ENCODE results near the gene LIN7C. TPM values are rescaled to one million over a fixed set of nuclear protein-coding genes. Genes with fewer than 3 reads are reported as not detected.
"Not testable (repeated sequence)": the region's sequence is repeated elsewhere in the genome, so short reads cannot be mapped to it uniquely, and the experiment has no call there.

Gene LIN7C
- total and polyA plus RNA-seq, 2 of the 8 experiments (the other 6 are each of a cell fraction or from before 2014, with no cell fraction given): 10.5 to 42.7 TPM

DNA sequence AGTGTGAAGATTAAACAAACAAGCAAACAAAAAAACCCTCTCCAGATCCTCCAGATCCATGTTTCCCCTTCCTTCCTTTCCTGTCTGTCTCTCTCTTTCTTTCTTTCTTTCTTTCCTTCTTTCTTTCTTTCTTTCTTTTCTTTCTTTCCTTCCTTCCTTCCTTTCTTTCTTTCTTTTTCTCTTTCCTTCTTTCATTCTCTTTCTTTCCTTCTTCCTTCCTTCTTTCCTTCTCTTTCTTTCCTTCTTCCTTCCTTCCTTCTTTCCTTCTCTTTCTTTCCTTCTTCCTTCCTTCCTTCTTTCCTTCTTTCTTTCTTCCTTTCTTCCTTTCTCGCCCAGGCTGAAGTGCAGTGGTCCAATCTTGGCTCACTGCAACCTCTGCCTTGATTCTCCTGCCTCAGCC lies 10.9 kb upstream of the LIN7C start:
- H3K23ac ChIP-seq (ENCODE audit: insufficient read length); DNase-seq (ENCODE audit: low read depth in 1 of 2, low spot score in 2 of 2); H3K56ac ChIP-seq (replicated peaks; ENCODE audit: insufficient read length, low read depth, low read length); H2AFZ ChIP-seq (ENCODE audit: low read length); H2BK12ac ChIP-seq (ENCODE audit: low read depth, low read length); H2AK5ac ChIP-seq (ENCODE audit: low read depth, low read length); H2BK5ac ChIP-seq (ENCODE audit: low read depth, low read length); H2BK20ac ChIP-seq (ENCODE audit: low read length); H2BK120ac ChIP-seq (replicated peaks; ENCODE audit: low read depth, low read length); H3K79me2 ChIP-seq (ENCODE audit: control insufficient read depth in 1 of 2, insufficient read depth in 2 of 2, low read length in 2 of 2); H4K8ac ChIP-seq (ENCODE audit: extremely low read depth, insufficient read depth, low read length); H3K4me1 ChIP-seq (replicated peaks in 1 of 4; ENCODE audit: control insufficient read depth in 3 of 4, insufficient read depth in 4 of 4, low read length in 3 of 4); H3K27me3 ChIP-seq (replicated peaks in 1 of 4; ENCODE audit: control insufficient read depth in 3 of 4, extremely low read depth in 1 of 4, insufficient read depth in 3 of 4, low read length in 3 of 4); H4K91ac ChIP-seq (replicated peaks; ENCODE audit: insufficient read length, low read length); H3K23me2 ChIP-seq (ENCODE audit: low read depth, low read length); H3K36me3 ChIP-seq (ENCODE audit: control insufficient read depth in 2 of 4, insufficient read depth in 4 of 4, low read length in 3 of 4); H3K79me1 ChIP-seq (ENCODE audit: low read depth, low read length); H3K4me3 ChIP-seq (ENCODE audit: extremely low read depth in 1 of 4, insufficient read depth in 2 of 4, low read depth in 3 of 4, low read length in 4 of 4); H2BK15ac ChIP-seq (ENCODE audit: low read length); H3K4ac ChIP-seq (replicated peaks; ENCODE audit: insufficient read length, low read depth, low read length); H4K5ac ChIP-seq (ENCODE audit: insufficient read length, low read depth, low read length); H3K4me2 ChIP-seq (ENCODE audit: insufficient read depth in 1 of 2, low read depth in 2 of 2, low read length in 2 of 2); H3K14ac ChIP-seq (ENCODE audit: insufficient read length); H3K18ac ChIP-seq (ENCODE audit: extremely low read depth, low read length); H3K9ac ChIP-seq (replicated peaks in 1 of 4; ENCODE audit: extremely low read depth in 1 of 4, low read depth in 3 of 4, low read length in 3 of 4); FAIRE-seq; H4K20me1 ChIP-seq (replicated peaks in 1 of 2; ENCODE audit: control insufficient read depth in 1 of 2, insufficient read depth in 2 of 2, low read length in 2 of 2); H3K27ac ChIP-seq (ENCODE audit: low read depth, low read length); H3K9me3 ChIP-seq (ENCODE audit: insufficient read depth in 2 of 2, low read depth in 1 of 2, low read length in 1 of 2): not testable (repeated sequence)
- POLR2A ChIA-PET (ENCODE audit: partially characterized antibody): interaction anchor here (1.4 kb wide), 1 partner anchor 95 kb away, joined by 5 read pairs; no protein-coding TSS in a partner anchor
- CTCF ChIA-PET (ENCODE audit: partially characterized antibody): interaction anchor here (1.1 to 2.0 kb wide), 2 partner anchors 10 to 18 kb away, joined by 4 to 6 read pairs; no protein-coding TSS in a partner anchor
- WGBS, 2 experiments (ENCODE audit: extremely low coverage in 1 of 2, insufficient coverage in 1 of 2, insufficient read length in 1 of 2, insufficient replicate concordance in 2 of 2, low coverage in 1 of 2, low lambda C conversion rate in 2 of 2, missing lambda C conversion rate in 1 of 2): 92% methylated on average over 1 of the region's 1 CpG; no CpG with 5 or more reads in 1 of the 2 experiments
